Keratinocyte (primary cell): Measurements from ENCODE around the gene FRY.

Source experiments
- CTCF ChIP-seq, 3 experiments: IDR thresholded peaks in 1 of 3; conservative IDR thresholded peaks in 1 of 3; optimal IDR thresholded peaks in 1 of 3; 2 replicates in 2 of 3; 3 replicates in 1 of 3; pipeline versions ENCODE3 to v1.5.1; 2011; ENCODE audit warnings: low read length in 3 of 3, mild to moderate bottlenecking in 3 of 3, moderate library complexity in 2 of 3, control low read depth in 1 of 3, inconsistent platforms in 1 of 3; ENCODE audit not compliant: insufficient read depth in 2 of 3; ENCODE audit errors: extremely low read depth in 1 of 3
- EZH2 ChIP-seq: IDR thresholded peaks from one replicate; pipeline ENCODE4 v1.6.1; 2012; ENCODE audit warnings: inconsistent platforms, mild to moderate bottlenecking, low read length, moderate library complexity

- TF ChIP-seq CTCF (optimal IDR thresholded peaks at IDR 0.05 in 1 of 3, IDR thresholded peaks at IDR 0.05 in 1 of 3, conservative IDR thresholded peaks at IDR 0.05 in 1 of 3; ENCODE audit: extremely low read depth in 1 of 3, insufficient read depth in 2 of 3, low read length in 3 of 3): no peak
- TF ChIP-seq EZH2: no peak
Measured at GRCh38 chr13:32124743-32125142, 93.2 kb downstream of the FRY start.
